WTC11 (cell line): ENCODE measurements around the gene ZNF276. TPM values are rescaled to one million over a fixed set of nuclear protein-coding genes. Genes with fewer than 3 reads are reported as not detected.

Experiments used
- ATAC-seq: fragments of 200-7000 bp; cut with Tn5 transposase; 2 replicates; pipeline ENCODE4 v1.10.0; 2021; ENCODE audit warnings: mild to moderate bottlenecking, moderate library complexity
- CTCF ChIA-PET: fragments of 300-600 bp; sonication (Branson Sonifier 250); formaldehyde crosslinking; loops from one replicate; lab custom pipeline; 2021; ENCODE audit warnings: antibody characterized with exemption; lab: Charles Lee
- POLR2A ChIA-PET: fragments of 350-600 bp; sonication (Branson Sonifier 250); formaldehyde crosslinking; loops from one replicate; lab custom pipeline; 2021; ENCODE audit warnings: antibody characterized with exemption; lab: Charles Lee
- DNase-seq: peaks from one replicate; pipeline ENCODE4 v3.0.0; 2021; ENCODE audit warnings: low spot score
- H3K27ac Mint-ChIP-seq: 2 replicates; pipeline ENCODE4 v1.8.0; 2021; ENCODE audit warnings: mixed read lengths
- H3K27me3 Mint-ChIP-seq: 2 replicates; pipeline ENCODE4 v1.8.0; 2021; ENCODE audit warnings: low read depth, mild to moderate bottlenecking, moderate library complexity, mixed read lengths
- H3K36me3 Mint-ChIP-seq: 2 replicates; pipeline ENCODE4 v1.8.0; 2021; ENCODE audit warnings: mixed read lengths
- H3K4me1 Mint-ChIP-seq: 2 replicates; pipeline ENCODE4 v1.8.0; 2022; ENCODE audit warnings: mixed read lengths
- H3K4me3 Mint-ChIP-seq: 2 replicates; pipeline ENCODE4 v1.8.0; 2021; ENCODE audit warnings: mild to moderate bottlenecking, moderate library complexity, mixed read lengths
- H3K9me3 Mint-ChIP-seq: 2 replicates; pipeline ENCODE4 v1.8.0; 2021; ENCODE audit warnings: mixed read lengths
- ELF4 ChIP-seq: sonication (generic); formaldehyde crosslinking; IDR thresholded peaks from 2 replicates; pipeline ENCODE4 v1.8.1; 2022; ENCODE audit warnings: low read depth, mild to moderate bottlenecking, moderate library complexity, missing genetic modification reagents
- MXD4 ChIP-seq: fragments of 250-450 bp; sonication (Bioruptor Pico); IDR thresholded peaks from 2 replicates; pipeline ENCODE4 v1.8.0; 2021; ENCODE audit warnings: mild to moderate bottlenecking, moderate library complexity, borderline replicate concordance
- SP1 ChIP-seq: sonication (generic); formaldehyde crosslinking; conservative IDR thresholded peaks from 2 replicates; pipeline ENCODE4 v1.8.1; 2022; ENCODE audit warnings: missing genetic modification reagents
- TP53 ChIP-seq: sonication (generic); formaldehyde crosslinking; IDR thresholded peaks from 2 replicates; pipeline ENCODE4 v1.8.1; 2023; ENCODE audit warnings: mild to moderate bottlenecking, missing genetic modification reagents
- ZNF416 ChIP-seq: fragments of 250-450 bp; sonication (Bioruptor Pico); IDR thresholded peaks from 2 replicates; pipeline ENCODE4 v1.9.0; 2021; ENCODE audit warnings: mild to moderate bottlenecking, inconsistent platforms
- total RNA-seq: library from RNA; stranded (reverse); gene quantifications from 3 replicates; pipeline ENCODE4 v1.2.3, GENCODE V29; 2021
- TF ChIP-seq, protein P1 (sequence below): sonication (generic); formaldehyde crosslinking; IDR thresholded peaks from 2 replicates; pipeline ENCODE4 v1.8.1; 2022; ENCODE audit warnings: low read depth, mild to moderate bottlenecking, moderate library complexity, missing genetic modification reagents, borderline replicate concordance
- TF ChIP-seq, protein P2 (sequence below): sonication (generic); formaldehyde crosslinking; conservative IDR thresholded peaks from 2 replicates; pipeline ENCODE4 v1.8.1; 2023; ENCODE audit warnings: mild to moderate bottlenecking, low read depth, missing genetic modification reagents, moderate library complexity
- TF ChIP-seq, protein P3 (sequence below): sonication (generic); formaldehyde crosslinking; IDR thresholded peaks from 2 replicates; pipeline ENCODE4 v1.8.1; 2023; ENCODE audit warnings: mild to moderate bottlenecking, missing genetic modification reagents
- TF ChIP-seq, protein P4 (sequence below): sonication (generic); formaldehyde crosslinking; IDR thresholded peaks from 2 replicates; pipeline ENCODE4 v1.8.1; 2022; ENCODE audit warnings: low read depth, missing genetic modification reagents, borderline replicate concordance
- TF ChIP-seq, protein P5 (sequence below): sonication (generic); formaldehyde crosslinking; IDR thresholded peaks from 2 replicates; pipeline ENCODE4 v1.8.0; 2022; ENCODE audit warnings: missing genetic modification reagents
- TF ChIP-seq, protein P6 (sequence below): fragments of 200-600 bp; IDR thresholded peaks from 2 replicates; pipeline ENCODE4 v1.8.0; 2022; ENCODE audit warnings: antibody characterized with exemption
- TF ChIP-seq, protein P7 (sequence below): sonication (generic); formaldehyde crosslinking; IDR thresholded peaks from 2 replicates; pipeline ENCODE4 v1.8.0; 2023; ENCODE audit warnings: missing genetic modification reagents

ZNF276 gene
- total RNA-seq, 1 experiment from 2014 or later = 16.6 TPM

DNA sequence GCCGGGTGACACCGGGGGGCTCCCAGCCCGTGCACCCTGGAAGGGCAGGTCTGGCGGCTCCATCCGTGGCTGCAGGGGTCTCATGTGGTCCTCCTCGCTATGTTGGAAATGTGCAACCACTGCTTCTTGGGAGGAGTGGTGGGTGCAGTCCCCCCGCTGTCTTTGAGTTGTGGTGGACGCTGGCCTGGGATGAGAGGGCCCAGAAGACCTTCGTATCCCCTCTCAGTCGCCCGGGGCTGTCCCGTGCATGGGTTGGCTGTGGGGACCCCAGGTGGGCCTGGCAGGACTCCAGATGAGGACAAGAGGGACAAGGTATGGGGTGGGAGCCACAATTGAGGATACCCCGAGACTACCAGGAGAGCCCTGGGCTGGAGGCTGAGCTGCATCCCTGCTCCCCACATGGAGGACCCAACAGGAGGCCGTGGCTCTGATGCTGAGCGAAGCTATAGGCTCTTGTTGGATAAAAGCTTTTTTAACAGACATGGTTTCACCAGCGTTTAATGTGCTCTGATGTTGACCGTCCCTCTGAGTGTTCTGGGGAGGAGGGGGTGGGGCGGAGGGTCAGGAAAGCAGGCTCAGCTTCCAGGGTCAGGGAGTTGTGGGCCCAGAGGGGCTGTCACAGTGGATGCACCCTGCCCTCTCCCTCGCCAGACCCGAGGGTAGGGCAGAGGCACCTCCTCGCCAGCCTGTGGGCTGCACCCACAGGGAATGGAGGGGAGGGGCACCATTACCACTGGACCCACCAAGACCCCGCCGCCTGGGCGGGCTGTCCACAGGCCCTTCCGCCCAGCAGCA lies 25.3 kb upstream of the ZNF276 start:
- H3K9me3 Mint-ChIP-seq = no peaks in the 10 kb centered on the region
- DNase-seq = no peak
- no peak overlapping the region for H3K4me3 Mint-ChIP-seq
- no peaks in the 10 kb centered on the region for H3K27me3 Mint-ChIP-seq
- peaks cover 26% of the 10 kb centered on the region for H3K36me3 Mint-ChIP-seq
- ChIA-PET POLR2A (interaction anchor here (1.1 to 1.2 kb wide), 2 partner anchors 10 to 130 kb away, joined by 3 read pairs; partner anchors contain the start of gene CDK10), CTCF (interaction anchor here (0.5 to 2.5 kb wide), 2 partner anchors 10 to 79 kb away, joined by 4 to 9 read pairs; no protein-coding TSS in a partner anchor)
- H3K4me1 Mint-ChIP-seq = peaks cover 6% of the 10 kb centered on the region
- no peak for ATAC-seq
- TF ChIP-seq SP1 (CRISPR knock-in tag) (no peak), MXD4 (CRISPR knock-in tag) (no peak), TP53 (CRISPR knock-in tag) (no peak), ELF4 (no peak), ZNF416 (CRISPR knock-in tag) (no peak)
- TF ChIP-seq, protein P1, sequence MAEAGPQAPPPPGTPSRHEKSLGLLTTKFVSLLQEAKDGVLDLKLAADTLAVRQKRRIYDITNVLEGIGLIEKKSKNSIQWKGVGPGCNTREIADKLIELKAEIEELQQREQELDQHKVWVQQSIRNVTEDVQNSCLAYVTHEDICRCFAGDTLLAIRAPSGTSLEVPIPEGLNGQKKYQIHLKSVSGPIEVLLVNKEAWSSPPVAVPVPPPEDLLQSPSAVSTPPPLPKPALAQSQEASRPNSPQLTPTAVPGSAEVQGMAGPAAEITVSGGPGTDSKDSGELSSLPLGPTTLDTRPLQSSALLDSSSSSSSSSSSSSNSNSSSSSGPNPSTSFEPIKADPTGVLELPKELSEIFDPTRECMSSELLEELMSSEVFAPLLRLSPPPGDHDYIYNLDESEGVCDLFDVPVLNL = no peak
- TF ChIP-seq, protein P2, sequence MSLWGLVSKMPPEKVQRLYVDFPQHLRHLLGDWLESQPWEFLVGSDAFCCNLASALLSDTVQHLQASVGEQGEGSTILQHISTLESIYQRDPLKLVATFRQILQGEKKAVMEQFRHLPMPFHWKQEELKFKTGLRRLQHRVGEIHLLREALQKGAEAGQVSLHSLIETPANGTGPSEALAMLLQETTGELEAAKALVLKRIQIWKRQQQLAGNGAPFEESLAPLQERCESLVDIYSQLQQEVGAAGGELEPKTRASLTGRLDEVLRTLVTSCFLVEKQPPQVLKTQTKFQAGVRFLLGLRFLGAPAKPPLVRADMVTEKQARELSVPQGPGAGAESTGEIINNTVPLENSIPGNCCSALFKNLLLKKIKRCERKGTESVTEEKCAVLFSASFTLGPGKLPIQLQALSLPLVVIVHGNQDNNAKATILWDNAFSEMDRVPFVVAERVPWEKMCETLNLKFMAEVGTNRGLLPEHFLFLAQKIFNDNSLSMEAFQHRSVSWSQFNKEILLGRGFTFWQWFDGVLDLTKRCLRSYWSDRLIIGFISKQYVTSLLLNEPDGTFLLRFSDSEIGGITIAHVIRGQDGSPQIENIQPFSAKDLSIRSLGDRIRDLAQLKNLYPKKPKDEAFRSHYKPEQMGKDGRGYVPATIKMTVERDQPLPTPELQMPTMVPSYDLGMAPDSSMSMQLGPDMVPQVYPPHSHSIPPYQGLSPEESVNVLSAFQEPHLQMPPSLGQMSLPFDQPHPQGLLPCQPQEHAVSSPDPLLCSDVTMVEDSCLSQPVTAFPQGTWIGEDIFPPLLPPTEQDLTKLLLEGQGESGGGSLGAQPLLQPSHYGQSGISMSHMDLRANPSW (CRISPR knock-in tag) = no peak
- TF ChIP-seq, protein P3, sequence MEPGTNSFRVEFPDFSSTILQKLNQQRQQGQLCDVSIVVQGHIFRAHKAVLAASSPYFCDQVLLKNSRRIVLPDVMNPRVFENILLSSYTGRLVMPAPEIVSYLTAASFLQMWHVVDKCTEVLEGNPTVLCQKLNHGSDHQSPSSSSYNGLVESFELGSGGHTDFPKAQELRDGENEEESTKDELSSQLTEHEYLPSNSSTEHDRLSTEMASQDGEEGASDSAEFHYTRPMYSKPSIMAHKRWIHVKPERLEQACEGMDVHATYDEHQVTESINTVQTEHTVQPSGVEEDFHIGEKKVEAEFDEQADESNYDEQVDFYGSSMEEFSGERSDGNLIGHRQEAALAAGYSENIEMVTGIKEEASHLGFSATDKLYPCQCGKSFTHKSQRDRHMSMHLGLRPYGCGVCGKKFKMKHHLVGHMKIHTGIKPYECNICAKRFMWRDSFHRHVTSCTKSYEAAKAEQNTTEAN (CRISPR knock-in tag) = no peak
- TF ChIP-seq, protein P4, sequence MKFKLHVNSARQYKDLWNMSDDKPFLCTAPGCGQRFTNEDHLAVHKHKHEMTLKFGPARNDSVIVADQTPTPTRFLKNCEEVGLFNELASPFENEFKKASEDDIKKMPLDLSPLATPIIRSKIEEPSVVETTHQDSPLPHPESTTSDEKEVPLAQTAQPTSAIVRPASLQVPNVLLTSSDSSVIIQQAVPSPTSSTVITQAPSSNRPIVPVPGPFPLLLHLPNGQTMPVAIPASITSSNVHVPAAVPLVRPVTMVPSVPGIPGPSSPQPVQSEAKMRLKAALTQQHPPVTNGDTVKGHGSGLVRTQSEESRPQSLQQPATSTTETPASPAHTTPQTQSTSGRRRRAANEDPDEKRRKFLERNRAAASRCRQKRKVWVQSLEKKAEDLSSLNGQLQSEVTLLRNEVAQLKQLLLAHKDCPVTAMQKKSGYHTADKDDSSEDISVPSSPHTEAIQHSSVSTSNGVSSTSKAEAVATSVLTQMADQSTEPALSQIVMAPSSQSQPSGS (CRISPR knock-in tag) = no peak
- TF ChIP-seq, protein P5, sequence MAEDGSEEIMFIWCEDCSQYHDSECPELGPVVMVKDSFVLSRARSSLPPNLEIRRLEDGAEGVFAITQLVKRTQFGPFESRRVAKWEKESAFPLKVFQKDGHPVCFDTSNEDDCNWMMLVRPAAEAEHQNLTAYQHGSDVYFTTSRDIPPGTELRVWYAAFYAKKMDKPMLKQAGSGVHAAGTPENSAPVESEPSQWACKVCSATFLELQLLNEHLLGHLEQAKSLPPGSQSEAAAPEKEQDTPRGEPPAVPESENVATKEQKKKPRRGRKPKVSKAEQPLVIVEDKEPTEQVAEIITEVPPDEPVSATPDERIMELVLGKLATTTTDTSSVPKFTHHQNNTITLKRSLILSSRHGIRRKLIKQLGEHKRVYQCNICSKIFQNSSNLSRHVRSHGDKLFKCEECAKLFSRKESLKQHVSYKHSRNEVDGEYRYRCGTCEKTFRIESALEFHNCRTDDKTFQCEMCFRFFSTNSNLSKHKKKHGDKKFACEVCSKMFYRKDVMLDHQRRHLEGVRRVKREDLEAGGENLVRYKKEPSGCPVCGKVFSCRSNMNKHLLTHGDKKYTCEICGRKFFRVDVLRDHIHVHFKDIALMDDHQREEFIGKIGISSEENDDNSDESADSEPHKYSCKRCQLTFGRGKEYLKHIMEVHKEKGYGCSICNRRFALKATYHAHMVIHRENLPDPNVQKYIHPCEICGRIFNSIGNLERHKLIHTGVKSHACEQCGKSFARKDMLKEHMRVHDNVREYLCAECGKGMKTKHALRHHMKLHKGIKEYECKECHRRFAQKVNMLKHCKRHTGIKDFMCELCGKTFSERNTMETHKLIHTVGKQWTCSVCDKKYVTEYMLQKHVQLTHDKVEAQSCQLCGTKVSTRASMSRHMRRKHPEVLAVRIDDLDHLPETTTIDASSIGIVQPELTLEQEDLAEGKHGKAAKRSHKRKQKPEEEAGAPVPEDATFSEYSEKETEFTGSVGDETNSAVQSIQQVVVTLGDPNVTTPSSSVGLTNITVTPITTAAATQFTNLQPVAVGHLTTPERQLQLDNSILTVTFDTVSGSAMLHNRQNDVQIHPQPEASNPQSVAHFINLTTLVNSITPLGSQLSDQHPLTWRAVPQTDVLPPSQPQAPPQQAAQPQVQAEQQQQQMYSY = no peak
- TF ChIP-seq, protein P6, sequence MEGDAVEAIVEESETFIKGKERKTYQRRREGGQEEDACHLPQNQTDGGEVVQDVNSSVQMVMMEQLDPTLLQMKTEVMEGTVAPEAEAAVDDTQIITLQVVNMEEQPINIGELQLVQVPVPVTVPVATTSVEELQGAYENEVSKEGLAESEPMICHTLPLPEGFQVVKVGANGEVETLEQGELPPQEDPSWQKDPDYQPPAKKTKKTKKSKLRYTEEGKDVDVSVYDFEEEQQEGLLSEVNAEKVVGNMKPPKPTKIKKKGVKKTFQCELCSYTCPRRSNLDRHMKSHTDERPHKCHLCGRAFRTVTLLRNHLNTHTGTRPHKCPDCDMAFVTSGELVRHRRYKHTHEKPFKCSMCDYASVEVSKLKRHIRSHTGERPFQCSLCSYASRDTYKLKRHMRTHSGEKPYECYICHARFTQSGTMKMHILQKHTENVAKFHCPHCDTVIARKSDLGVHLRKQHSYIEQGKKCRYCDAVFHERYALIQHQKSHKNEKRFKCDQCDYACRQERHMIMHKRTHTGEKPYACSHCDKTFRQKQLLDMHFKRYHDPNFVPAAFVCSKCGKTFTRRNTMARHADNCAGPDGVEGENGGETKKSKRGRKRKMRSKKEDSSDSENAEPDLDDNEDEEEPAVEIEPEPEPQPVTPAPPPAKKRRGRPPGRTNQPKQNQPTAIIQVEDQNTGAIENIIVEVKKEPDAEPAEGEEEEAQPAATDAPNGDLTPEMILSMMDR = no peak
- TF ChIP-seq, protein P7, sequence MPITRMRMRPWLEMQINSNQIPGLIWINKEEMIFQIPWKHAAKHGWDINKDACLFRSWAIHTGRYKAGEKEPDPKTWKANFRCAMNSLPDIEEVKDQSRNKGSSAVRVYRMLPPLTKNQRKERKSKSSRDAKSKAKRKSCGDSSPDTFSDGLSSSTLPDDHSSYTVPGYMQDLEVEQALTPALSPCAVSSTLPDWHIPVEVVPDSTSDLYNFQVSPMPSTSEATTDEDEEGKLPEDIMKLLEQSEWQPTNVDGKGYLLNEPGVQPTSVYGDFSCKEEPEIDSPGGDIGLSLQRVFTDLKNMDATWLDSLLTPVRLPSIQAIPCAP (CRISPR knock-in tag) = no peak
- TF ChIP-seq, all 79 proteins: peak for 0
- H3K27ac Mint-ChIP-seq = no peak overlapping the region
